ENCODE results near the gene MGAM2. TPM values are rescaled to one million over a fixed set of nuclear protein-coding genes. Genes with fewer than 3 reads are reported as not detected.

Gene MGAM2
- total RNA-seq, 1 experiment from 2014 or later = 0.05 TPM

DNA sequence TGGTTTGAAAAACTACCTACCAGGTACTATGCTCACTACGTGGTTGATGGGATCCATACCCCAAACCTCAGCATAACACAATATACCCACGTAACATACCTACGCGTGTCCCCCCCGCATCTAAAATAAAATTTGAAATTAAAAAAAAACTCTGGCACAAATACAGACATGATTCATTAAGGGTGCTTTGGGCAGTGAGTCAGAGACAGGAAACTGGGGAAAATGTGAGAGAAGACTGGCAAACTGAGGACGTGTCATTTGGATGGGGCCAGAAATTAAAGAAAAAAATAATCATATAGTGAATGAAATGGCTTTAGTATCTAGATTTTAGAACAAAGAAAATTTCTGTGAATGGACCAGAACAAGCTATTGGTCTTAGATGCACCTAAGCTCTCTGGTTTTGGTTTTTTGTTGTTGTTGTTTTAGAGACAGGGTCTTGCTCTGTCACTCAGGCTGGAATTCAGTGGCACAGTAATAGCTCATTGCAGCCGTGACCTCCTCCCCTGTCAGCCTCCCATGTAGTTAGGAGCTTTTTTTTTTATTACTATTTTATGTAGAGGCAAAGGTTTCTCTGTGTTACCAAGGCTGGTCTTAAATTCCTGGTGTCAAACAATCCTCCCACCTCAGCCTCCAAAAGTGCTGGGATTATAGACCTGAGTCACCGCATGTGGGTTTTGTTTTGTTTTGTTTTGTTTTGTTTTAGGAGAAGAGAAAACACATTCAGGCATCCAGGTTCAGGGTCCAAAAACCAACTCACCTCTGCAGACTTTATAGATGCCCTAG lies 152.3 kb downstream of the MGAM2 start:
- DNase-seq (ENCODE audit: low read depth) = peak; percentile 78

Other genes with a start within 250 kb of the MGAM2 start
- gene OR9A4, start 195.3 kb upstream of the MGAM2 start, total RNA-seq (2014; rRNA removed; shearing (Covaris generic)) = not detected in 2 replicates
- gene CLEC5A, start 164.7 kb upstream of the MGAM2 start, total RNA-seq (2014; rRNA removed; shearing (Covaris generic)) = not detected in 2 replicates
- gene TAS2R38, start 137.9 kb upstream of the MGAM2 start, total RNA-seq (2014; rRNA removed; shearing (Covaris generic)) = not detected in 2 replicates
- gene MGAM, start 115.8 kb upstream of the MGAM2 start, total RNA-seq (2014; rRNA removed; shearing (Covaris generic)) = 0.08 and 1.7 TPM in 2 replicates
- gene PRSS58, start 146.3 kb downstream of the MGAM2 start, total RNA-seq (2014; rRNA removed; shearing (Covaris generic)) = not detected in 2 replicates